GM19372 (cell line): ENCODE results near the gene MRPS11.
"Not testable (repeated sequence)": the region's sequence is repeated elsewhere in the genome, so short reads cannot be mapped to it uniquely, and the experiment has no call there.

Source experiments
- ATAC-seq: cut with Tn5 transposase; IDR thresholded peaks from one replicate; pipeline ENCODE4 v1.9.1; 2021; ENCODE audit warnings: mild to moderate bottlenecking, low read depth, moderate library complexity; ENCODE audit not compliant: unreplicated experiment

Gene MRPS11

DNA sequence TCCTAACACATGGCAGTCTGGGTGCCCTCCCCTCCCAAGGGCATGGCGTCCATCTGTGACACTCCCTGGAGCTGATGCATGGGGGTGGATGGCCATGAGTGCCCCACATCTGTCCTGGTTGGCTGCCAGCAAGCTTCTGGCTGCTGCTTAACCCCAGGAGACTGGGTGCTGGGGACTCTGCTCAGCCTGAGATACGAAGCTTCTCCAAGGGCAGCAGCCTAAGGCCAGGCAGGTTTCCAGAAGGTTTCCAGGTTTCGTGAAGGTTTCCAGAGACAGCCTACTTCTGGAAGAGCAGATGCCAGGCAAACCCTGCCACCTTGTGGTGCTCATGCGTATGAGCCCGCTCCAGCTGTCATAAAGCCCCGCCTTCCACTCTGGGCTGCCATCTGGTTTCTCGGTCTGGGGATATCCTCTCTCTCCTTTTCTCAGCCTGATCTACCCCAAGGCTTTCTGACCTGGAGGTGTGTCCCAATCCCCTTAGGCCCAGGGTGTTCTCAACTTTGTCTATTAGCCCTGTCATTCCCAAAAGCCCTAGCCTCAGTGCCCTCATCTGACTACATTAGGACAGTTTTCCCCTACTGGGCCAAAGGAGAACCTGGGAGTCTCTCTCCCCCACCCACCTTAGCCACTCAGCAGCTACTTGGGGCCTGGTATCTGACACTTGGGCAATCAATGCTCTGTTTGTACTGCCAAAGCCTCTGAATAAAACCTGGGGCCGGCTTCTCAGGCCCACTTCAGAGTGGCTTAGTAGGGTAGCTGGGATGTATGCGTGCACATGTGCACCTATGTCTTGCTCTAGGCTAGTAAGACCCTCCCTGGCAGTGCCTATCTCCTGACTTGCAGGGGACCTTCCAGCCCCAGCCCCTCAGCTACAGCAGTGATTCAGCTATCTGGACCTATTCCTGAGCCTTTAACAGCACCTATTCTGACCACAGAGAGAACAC, 12.4 kb upstream of the MRPS11 start:
- ATAC-seq: peak; percentile 75

DNA sequence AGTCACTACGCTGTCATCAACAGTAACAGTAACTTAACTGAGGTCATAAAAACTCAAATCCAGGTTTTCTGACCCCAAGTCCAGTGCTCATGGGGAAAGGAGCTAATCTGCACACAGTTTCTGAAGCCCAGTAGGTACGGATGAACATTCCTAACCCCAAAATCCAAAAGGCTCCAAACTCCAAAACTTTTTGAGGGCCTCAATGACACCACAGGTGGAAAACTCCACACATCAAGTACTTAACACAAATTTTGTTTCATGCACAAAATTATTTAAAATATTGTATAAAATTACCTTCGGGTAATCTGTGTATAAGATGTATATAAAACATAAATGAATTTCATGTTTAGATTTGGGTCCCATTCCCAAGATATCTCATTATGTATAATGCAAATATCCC, 10.8 kb upstream of the MRPS11 start:
- no peak for ATAC-seq

GRCh38 chr15:88463870-88464532, 3.5 kb upstream of the MRPS11 start:
- no peak for ATAC-seq

- ATAC-seq: no peak
Observed at GRCh38 chr15:88465633-88466224, 1.8 kb upstream of the MRPS11 start.

GRCh38 chr15:88467935-88468528, 524 bp downstream of the MRPS11 start:
- ATAC-seq: no peak

DNA sequence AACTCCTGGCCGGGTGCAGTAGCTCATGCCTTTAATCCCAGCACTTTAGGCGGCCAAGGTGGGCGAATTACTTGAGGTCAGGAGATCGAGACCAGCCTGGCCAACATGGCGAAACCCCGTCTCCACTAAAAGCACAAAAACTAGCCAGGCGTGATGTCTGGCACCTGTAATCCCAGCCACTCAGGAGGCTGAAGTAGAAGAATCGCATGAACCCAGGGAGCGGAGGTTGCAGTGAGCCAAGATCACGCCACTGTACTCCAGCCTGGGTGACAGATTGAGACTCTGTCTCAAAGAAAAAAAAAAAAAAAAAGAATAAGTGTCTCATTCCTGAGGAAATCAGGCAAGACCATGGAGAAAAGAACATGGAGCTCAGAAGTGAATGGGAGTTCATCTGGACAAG, 1.2 kb downstream of the MRPS11 start:
- ATAC-seq: not testable (repeated sequence)

DNA sequence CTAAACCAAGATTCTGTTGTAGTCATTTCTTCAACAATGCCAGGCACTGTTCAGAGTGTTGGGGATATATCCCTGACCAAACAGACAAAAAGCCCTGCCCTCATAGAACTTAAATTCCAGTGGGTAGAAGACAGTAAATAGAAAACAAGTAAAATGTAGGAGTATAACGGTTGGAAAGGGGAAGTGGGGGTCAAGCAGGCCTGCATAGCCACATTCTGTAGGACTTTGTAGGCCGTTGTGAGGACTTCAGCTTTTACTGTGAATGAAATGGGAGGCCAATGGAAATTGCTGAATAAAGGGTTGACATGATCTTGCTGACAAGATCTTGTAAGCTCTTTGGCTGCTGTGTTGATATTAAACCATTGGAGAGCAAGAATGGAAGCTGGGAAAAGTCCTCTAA, 1.8 kb downstream of the MRPS11 start:
- ATAC-seq: no peak

DNA sequence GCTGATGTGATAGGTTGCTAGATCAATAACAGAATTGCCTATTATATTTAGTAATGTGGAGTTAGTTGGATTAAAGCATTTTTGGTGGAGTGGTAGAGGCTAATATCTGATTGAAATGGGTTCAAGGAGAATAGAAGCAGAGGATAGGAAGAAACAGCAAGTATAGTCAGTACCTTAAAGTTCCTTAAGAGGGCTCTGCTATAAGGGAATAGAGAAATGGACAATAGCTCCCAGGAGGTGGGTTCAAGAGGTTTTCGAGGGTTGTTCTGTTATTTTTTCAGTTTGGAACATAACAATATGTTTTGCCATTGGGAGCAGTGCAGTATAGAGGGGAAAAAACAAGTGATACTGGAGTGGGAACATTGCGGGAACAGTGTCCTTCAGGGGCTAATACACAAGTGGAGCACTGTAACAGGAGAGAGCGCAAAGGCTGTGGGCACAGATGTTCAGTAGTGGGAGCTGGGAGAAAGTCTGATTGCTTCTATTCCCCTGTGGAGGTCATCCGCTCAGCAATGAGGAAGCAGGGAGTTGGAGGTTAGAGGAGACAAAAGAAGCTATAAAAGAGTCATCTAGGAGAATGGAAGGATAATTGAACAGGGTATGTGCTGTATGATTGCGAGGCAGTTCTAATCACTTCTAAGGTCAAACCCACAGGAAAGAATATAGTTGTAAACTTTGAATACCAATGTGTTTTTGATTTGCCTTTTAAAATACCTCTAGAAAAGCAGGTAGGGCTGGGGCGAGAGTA, 3.3 kb downstream of the MRPS11 start:
- no peak for ATAC-seq

- no peak for ATAC-seq
Observed at GRCh38 chr15:88472225-88472624, 4.7 kb downstream of the MRPS11 start.

DNA sequence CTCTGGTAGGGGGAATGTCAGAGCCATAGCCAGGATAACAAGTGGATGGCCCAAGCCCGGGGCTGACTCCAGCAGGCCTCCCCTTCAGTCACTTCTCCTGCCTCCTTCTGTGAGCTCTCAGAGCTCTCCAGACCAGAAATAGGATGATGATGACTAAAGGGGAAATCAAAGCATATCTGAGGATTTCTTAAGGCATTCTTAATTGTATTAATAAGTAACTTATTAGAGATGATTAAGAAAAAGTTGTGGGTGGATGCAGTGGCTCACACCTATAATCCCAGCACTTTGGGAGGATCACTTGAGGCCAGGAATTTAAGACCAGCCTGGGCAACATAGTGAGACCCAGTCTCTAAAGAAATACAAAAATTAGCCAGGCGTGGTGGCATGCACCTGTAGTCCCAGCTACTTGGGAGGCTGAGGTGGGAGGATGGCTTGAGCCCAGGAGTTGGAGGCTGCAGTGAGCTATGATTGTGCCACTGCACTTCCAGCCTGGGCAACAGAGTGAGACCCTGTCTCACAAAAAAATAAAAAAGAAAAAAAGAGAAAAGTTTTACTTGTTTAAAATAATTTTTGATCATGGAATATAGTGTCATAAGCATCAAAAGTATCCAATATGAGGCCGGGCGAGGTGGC, 6.3 kb downstream of the MRPS11 start:
- not testable (repeated sequence) for ATAC-seq

DNA sequence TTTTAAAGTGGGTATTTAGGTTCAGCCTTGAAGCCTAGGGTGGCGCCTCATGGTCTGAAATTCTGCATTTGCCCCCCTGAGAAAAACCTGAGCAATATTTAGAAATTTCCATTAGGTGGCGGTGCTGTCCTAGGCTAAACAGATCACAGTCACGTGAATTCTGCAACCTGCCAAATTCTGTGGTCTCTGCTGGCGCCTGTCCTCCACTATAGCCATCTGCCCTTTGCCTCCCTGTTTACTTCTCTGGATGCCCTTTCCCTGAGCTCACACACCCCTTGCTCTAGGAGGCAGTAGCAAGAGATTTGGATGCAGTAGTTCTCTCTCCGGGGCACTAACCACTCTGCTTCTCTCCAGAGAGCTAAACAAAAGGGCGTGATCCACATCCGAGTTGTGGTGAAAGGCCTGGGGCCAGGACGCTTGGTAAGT, 9.1 kb downstream of the MRPS11 start:
- ATAC-seq: no peak

DNA sequence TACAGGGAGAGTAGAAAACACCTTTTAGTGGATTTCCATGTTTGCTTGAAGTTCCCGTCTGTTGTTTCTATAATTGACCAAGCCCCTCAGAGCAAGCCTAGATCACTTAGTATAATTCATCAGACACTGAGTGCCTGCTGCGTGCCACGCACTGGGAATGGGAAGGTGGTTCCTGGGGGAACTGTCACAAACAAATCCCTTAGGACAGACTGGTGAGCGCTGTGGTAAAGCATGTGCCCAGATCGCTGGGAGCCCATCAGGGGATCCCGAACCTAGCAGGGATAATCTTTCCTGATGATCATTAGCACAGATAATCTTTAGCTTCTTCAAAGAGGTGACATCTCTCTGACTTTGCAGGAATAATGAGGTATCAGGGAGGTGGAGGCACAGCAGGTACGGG, 9.6 kb downstream of the MRPS11 start:
- no peak for ATAC-seq

DNA sequence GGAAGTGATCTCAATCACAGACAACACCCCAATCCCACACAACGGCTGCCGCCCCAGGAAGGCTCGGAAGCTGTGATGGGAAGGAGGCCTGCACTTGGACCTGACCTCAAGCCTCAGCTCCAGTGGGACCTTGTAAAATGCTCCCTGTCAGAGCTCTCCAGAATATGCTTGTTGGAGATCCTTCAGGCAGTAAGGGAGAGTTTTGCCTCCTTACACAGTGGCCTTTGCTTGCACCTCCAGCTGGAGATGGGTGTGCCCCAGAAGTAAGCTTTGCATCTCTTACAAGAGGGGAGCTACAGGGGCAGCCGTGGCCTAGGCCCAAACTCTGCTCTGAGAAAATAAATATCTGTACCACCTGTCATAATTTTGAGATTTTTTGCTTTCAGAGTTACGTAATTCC, 10.4 kb downstream of the MRPS11 start:
- ATAC-seq: no peak

DNA sequence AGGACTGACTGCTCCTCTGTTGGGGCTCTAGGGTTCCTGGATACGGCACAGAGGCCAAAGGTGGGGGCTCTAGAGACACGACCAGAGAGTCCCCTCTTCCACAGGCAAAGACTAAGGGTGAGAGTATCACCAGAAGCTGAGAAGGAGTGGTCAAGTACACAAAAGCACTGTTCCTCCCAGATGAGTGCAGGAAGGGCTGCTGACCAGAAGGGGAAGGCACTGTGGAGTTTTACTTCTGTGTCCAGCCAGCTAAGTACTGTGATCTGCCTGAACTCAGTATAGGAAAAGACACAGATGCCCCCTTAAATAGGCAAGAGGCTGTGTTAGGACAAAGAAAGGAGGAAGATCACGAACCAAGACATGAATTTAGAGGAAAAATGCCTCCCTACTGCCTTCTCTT, 11.7 kb downstream of the MRPS11 start:
- ATAC-seq: no peak

DNA sequence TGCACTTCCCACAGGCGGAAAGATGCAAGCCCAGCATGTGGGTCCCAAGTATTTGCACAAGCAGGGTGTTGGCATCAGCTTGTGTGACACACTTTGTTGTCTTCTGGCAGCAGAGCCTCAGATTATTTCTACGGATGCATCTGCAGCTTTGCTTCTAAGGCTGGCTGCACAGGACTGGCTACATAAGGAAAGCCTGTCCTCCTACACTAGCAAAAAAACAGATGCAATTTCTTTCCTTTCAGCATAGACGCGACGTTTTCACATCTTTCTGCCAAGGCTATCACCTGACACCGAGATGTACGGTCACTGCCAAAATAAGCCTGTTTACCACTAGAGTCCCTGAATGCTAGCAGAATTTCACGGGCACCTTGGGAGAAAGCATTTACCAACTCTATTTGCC, 13.5 kb downstream of the MRPS11 start:
- no peak for ATAC-seq

DNA sequence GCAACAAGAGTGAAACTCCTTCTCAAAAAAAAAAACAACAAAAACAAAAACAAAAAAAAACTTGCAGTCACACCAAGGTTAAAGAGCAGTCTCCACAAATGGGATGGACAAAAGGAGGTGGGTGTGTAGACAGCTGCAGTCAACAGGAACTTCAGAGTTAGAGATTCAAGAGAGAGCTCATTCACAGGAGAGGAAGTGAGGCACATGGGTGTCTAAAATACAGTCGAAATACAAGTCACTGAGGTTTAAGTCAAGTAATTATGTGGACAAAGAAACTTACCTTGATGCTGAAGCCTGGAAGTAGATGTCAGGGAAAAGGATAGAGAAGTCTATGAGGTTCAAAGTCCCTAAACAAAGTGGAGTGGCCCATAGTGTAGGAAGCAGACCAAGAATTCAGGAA, 14.8 kb downstream of the MRPS11 start:
- ATAC-seq: no peak

DNA sequence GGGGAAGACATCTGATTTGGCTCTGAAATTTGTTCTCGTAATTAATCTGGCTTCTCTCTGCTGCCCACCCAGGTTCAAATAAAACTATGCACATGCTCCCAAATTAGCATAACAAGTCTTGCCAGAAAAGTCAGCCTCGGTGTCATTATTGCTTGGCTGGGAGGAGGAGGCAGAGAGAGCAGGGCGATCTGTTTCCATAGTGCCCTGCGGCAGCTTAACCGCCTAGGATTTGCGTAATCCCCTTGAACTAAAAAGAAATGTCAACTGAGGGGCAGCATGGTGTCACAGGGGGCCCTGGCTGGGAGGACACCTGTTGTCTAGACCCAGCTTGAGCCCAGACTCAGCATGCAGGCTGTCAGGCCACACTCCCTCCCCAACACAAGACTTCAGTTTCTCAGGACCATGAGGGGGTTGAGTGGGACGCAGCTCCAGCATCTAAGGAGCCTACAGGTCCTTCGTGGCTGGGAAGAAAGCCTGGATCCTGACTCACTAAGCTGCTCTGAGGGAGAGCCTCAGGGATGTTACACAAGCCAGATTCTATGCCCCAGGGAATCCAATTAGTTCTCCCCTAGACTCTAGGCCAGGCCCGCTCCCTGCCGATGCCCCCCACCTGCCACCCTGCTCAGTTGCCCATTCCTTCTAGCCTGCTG, 17.3 kb downstream of the MRPS11 start:
- no peak for ATAC-seq

DNA sequence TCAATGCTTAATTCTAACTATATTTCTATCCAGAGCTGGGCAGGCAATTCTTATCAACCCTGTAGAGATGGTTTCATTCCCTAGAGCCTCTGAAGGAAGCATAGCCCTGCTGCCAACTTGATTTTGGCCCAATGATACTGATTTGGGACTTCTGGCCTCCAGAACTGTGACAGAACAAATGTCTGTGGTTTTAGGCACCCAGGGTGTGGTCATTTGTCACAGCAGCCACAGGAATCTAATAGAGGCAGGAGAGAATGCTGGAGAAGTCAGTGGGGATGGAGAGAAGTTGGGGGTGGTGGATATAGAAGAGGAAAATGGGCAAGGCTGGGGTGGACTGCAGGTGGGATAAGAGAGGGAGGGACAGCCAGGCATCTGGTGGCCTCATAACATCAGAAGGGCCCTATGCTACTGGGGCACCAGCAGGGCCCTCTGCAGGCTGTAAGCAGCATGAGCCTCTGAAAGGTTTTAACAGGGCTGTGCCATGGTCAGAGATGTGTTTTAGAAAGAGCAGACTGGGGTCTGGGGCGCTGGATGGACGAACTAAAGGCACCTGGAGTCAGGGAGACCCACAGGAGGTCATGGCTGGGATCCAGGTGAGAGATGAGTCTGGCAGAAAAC, 19.8 kb downstream of the MRPS11 start:
- no peak for ATAC-seq
